Right ventricle myocardium inferior (tissue), 1 donor: ENCODE data around the gene ZNF189. TPM values are rescaled to one million over a fixed set of nuclear protein-coding genes. Genes with fewer than 3 reads are reported as not detected.

Source experiments
- ATAC-seq: fragments of 200-7000 bp; cut with Tn5 transposase; one replicate; pipeline ENCODE4 v1.9.1; 2020; ENCODE audit warnings: mild to moderate bottlenecking, moderate library complexity
- DNase-seq: peaks from one replicate; pipeline ENCODE4 v3.0.0; 2021; ENCODE audit errors: missing footprints
- intact Hi-C: fragments of 100-400 bp; cut with DNase I; formaldehyde crosslinking; loops from one replicate; pipeline ENCODE4 v1.11.0; 2022
- long read RNA-seq: library from polyadenylated mRNA; unstranded; transcript quantifications from one replicate; pipeline ENCODE4 v2.0.0, GENCODE V29; 2021
- total RNA-seq: library from RNA; stranded (reverse); fragmentation: NEBNext Ultra II Directional; extraction: Animal tissue kit (Norgen Biotek cat#: 25700); gene quantifications from one replicate; pipeline ENCODE4 v1.2.1, GENCODE V29; 2021
- donor health status: DM: no; HTN: yes; CAD: no; lungs with severe emphysema.

The ZNF189 gene
- total RNA-seq, result 15.2 TPM
- long read RNA-seq, partial matches to known transcripts, result 0 of 2 reads
- long read RNA-seq, other reads (novel, unspliced or antisense), result 1 of 2 reads

DNA sequence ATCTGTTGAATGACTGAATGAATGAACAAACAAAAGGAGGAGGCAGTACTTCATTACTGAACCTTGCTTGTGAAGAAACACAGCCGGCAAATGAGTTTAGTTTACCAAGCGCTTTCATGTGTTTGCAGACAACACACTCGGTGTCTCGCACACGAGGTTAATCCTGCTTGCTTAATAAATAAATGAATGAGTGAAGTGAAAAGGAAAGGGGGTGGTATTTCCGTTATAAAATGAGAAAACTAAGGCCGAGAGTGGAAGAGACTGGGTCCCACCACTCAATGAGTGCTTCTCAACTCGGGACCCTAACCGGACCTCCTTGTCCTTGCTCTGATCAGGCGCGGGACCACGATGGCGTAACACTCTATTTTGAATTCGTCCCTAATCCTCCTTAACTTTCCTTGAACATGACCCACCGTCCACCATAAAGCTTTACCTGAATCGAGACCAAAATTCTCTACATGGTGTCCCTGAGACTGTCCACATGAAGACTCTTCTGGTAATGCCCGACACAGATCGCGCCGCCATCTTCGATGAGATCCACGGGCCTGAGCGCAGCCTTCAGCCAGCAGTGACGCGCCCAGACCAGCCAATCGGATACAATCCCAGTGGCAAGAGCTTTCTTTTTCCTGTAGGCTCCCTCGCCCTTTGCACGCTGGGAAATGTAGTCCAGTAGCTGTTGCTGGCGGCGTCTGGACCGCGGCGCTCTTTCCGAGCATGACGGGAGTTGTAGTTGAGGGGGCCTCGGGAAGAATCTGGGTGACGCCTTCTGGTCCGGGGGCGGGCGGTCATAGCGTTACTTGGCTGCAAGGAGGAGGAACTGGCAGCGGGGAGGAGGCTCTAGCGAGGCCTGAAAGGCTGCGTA, at the start of gene ZNF189, which contains the start of gene MRPL50:
ZNF189 (plus strand) TSS at position 784 of the 862 bp plus-strand sequence. CDS start 306 bp downstream, outside the sequence.
MRPL50 (minus strand) TSS at position 551 of the 862 bp plus-strand sequence; CDS start at position 525, 26 bp downstream.
- ATAC-seq (peak; percentile 99), DNase-seq (peak; percentile 99)
- intact Hi-C loops, result loop anchor here (2.0 kb wide), 1 partner anchor 45 kb away; no protein-coding TSS in a partner anchor

DNA sequence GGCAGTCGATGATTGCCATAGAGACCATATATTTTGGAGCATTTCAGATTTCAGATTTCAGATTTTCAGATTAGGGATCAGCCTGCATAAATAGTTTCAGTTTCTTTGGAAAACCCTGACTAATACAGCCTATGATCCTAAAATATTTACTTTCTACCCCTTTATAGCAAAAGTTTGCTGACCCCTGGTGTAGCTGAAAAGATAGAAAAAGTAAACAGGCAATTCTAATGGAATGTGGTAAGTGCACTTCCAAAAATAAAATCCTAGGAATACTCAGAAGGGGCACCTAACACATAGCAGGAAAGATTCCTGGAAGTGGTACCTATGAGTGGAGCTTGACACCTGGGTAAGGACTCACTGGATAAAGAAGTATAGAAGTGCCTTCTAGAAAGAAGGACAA, 48.4 kb upstream of the ZNF189 start:
- no peak for DNase-seq
- no peak for ATAC-seq

DNA sequence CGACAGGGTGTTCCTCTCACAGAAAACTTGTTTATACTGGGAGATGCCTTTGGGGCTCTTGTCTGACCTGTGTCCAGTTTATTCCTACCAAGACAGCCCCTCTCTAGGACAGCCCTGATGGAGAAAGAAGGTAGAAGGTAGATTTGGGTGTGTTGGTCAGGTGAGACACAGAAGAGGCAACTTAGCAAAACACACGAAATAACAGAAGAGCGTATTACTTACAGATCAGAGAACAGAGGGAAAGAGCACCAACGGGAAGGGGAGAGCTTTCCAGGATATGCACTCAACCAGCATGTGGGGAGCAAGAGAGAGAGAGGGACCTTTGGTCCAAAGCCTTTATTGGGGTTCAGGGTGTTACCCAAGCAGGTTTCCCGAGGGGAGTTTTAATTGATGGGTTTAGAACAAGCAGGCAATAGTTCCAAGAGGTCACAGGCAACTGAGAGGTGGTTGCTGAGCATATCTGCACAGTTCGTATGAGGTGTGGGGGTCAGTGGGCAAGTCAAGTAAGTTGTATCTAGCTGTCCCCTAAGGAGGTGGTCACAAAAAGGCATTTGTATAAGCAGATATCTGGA, 45.7 kb upstream of the ZNF189 start:
- no peak for ATAC-seq
- intact Hi-C loops, result no loop called here

More for the DNA sequence above, 48.4 kb upstream of the ZNF189 start:
- intact Hi-C loops, result no loop called here

DNA sequence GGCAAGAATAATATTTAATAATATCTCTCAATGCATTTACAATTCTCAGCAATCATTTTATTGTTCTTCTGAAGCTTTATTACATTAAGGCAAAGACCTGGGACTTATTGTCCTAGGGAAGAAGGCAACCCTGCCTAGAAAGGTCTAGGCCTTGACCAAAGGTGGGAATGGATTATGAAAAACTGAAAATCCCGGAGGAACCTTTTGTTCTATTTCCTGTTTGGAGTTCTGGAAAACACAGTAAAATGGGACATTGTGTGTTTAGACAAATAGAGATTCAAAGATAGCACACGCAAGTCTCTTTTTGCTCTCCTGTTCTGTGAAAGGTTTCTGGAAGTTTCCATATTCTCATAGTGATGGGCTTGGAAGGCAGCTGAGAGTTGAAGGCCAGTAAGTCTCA, 45.0 kb upstream of the ZNF189 start:
- no peak for ATAC-seq
- DNase-seq, result no peak
- intact Hi-C loops, result no loop called here

More for the DNA sequence above, 45.7 kb upstream of the ZNF189 start:
- DNase-seq, result no peak

DNA sequence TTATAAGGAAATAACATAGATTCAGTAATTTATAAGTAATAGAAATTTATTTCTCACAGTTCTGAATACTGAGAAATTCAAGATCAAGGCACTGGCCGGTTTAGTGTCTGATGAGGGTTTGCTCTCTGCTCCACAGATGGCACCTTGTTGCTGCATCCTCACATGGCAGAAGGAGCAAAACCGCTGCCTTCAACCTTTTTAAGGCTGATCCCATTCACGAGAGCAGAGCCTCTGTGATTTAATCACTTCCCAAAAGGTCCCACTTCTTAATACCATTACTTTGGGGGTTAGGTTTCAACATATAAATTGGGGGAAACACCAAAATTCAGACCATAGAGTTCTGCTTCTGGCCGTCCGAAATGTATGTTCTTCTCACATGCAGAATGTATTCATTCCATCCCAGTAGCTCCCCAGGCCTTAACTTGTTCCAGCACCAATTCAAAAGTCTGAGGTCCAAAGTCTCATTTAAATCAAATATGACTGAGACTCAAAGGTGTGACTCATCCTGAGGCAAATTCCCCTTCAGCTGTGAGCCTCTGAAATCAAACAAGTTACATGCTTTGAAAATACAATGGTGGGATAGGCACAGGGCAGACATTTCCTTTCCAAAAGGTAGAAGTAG, 44.4 kb upstream of the ZNF189 start:
- ATAC-seq (no peak), DNase-seq (no peak)
- intact Hi-C loops, result no loop called here

DNA sequence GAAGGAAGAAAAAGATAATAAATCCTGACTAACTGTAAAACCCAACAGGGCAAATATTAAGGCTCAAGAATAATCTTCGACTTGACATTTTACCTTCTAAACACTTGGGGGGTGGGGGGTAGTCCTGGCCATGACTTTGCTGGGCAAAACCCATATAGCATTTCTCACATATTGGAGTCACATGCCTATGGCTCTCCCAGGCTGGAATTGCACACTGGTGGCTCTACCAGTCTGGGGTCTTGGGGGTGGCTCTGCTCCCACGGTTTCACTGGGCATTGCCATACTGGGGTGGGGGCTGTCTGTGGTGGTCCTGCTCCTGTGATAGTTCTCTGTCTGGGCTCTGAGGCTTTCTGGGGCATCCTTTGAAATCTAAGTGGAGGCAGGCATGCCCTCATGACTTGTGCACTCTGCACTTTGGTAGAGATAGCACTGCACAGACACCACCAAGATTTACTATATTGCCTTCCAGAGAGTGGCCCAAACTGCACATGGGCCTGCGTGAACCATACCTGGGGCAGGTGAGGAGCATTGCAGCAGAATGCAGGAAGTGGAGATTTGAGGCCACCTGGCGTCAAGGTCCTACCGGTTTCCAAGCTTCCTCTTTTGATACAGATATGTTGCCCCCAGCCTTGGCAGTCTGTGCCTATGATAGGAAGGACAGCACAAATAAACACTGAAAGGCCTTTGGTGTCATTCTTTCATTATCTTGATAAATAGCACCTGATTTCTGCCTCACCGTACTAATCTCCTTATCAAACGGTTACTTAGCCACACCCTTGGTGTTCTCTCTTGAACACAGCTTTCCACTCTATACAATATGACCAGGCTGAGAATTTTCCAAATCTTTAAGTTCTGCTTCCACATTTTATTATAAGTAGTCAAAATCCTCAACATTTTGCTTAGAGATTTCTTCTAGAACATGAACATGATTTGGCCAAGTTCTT, 43.6 kb upstream of the ZNF189 start:
- DNase-seq (no peak), ATAC-seq (no peak)
- intact Hi-C loops, result no loop called here

DNA sequence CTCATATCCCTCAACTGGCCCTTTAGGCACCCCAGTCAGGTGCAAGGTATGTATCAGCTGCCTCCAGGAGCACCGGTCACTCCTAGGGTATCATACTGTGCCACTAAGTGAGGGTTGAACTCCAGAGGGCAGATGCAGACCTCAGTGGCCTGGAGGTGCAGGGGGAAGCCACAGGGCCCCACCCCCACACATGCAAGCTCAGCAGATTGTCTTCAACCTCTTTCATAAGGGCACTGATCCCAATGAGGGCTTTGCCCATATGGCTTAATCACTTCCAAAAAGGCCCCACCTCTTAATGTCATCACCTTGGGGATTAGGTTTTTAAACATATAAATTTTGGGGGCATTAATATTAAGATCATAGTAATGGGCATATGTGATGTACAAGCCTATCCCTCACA, 42.0 kb upstream of the ZNF189 start:
- intact Hi-C loops, result no loop called here
- ATAC-seq, result no peak
- DNase-seq, result no peak

- intact Hi-C loops, result no loop called here
These were observed 39.0 kb upstream of the ZNF189 start for GRCh38 chr9:101359679-101360078.

DNA sequence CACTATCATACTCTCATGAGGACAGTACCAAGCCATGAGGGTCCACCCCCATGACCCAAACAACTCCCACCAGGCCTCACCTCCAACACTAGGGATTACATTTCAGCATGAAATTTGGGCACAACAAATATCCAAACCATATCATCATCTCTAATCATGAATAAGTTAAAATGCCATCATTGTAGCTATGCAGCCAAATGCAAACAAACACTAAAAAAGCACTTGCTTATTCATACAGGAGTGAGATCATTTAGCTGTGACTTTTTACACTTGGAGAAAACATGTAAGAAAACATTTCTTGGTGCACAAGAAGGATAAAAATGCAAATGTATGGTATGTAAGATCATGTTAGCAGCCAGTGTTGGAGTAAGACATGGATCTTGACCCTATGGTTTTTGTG, 38.0 kb upstream of the ZNF189 start:
- intact Hi-C loops, result no loop called here
- DNase-seq (no peak), ATAC-seq (no peak)

More at GRCh38 chr9:101359679-101360078, 39.0 kb upstream of the ZNF189 start:
- no peak for ATAC-seq
- no peak for DNase-seq

DNA sequence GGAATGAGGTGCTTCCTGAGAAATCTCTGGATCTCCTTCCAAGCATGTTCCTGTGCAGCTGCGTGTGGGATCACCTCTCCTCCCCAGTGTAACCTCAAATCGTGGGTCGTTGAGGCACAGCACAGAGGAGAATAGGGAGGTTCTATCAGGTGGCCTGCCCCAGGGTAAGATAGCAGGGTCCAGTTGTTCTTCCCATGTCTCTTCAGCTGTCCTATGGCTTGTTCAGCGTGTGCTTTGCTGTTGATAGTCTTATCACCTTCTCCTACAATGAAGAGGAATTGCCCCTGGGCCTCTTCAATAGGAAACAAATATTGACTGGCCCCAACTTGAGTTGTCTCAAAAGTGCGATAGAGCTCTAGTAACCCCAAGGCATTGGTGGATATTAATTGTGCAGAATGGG, 36.2 kb upstream of the ZNF189 start:
- ATAC-seq (no peak), DNase-seq (no peak)
- intact Hi-C loops, result no loop called here

GRCh38 chr9:101365181-101365580, 33.5 kb upstream of the ZNF189 start:
- DNase-seq, result no peak
- intact Hi-C loops, result no loop called here
- no peak for ATAC-seq

DNA sequence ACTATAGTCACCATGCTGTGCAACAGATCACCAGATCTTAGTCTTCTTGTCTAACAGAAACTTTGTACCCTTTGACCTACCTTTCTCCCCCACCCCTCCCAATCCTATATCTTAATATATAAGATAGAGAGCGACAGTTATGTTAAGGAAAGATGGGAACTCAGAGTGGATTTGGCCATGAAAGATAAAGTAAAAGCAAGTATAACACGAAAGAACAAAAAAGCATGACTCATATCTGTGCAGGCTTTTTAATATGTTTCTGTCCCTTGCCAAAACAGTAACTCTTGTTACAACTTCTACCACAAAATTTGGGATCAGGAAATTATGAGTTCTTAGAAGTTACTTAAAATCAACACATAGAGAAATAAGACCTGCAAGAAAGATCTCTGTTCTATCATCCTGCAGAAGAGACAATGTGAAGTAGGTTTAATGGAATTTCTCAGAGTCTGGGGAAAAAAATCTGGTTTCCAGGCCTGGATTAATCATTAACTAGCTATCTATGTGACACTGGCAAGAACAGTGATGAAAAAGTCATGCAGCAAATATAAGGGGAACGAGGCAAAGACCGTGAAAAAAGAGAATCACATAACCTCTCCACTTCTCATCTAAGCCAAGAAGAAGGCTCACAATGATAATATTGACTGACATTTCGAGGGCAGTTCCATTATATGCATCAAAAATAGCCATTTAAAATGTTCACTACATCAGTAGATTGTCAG, 32.5 kb upstream of the ZNF189 start:
- ATAC-seq (no peak), DNase-seq (no peak)
- intact Hi-C loops, result no loop called here

GRCh38 chr9:101367323-101367722, 31.3 kb upstream of the ZNF189 start:
- no peak for DNase-seq
- ATAC-seq, result no peak
- intact Hi-C loops, result no loop called here

GRCh38 chr9:101369286-101369685, 29.4 kb upstream of the ZNF189 start:
- DNase-seq (no peak), ATAC-seq (no peak)
- intact Hi-C loops, result no loop called here

GRCh38 chr9:101369884-101370531, 28.6 kb upstream of the ZNF189 start:
- ATAC-seq (no peak), DNase-seq (no peak)
- intact Hi-C loops, result no loop called here

GRCh38 chr9:101371813-101372212, 26.8 kb upstream of the ZNF189 start:
- intact Hi-C loops, result no loop called here
- no peak for ATAC-seq
- DNase-seq, result no peak

- intact Hi-C loops, result no loop called here
- DNase-seq (no peak), ATAC-seq (no peak)
These were observed 26.1 kb upstream of the ZNF189 start for GRCh38 chr9:101372327-101373118.
